Muscle of leg (tissue), 11 donors: ENCODE measurements around the gene RNU6-9. TPM values are rescaled to one million over a fixed set of nuclear protein-coding genes. Genes with fewer than 3 reads are reported as not detected.

Source experiments
- DNase-seq: peaks from one replicate; pipeline ENCODE4 v3.0.0; 2013
- H3K27ac ChIP-seq: one replicate; pipeline ENCODE4 v1.5.1; 2013; ENCODE audit warnings: mild to moderate bottlenecking, low read length, control low read depth
- H3K27me3 ChIP-seq: one replicate; pipeline ENCODE4 v1.6.1; 2013; ENCODE audit warnings: low read length; ENCODE audit not compliant: control insufficient read depth, insufficient read depth
- H3K36me3 ChIP-seq: one replicate; pipeline ENCODE4 v1.6.1; 2013; ENCODE audit warnings: low read length; ENCODE audit not compliant: control insufficient read depth, insufficient read depth
- H3K4me1 ChIP-seq: one replicate; pipeline ENCODE4 v1.6.1; 2013; ENCODE audit warnings: low read length; ENCODE audit not compliant: control insufficient read depth, insufficient read depth
- H3K4me3 ChIP-seq: one replicate; pipeline ENCODE4 v1.5.1; 2013; ENCODE audit warnings: low read length, control low read depth
- H3K9me3 ChIP-seq: replicated peaks from 2 replicates; pipeline ENCODE4 v1.6.1; 2013; ENCODE audit warnings: low read depth, low read length; ENCODE audit not compliant: control insufficient read depth
- WGBS: methylation state at CpG from one replicate; pipeline ENCODE4 v1.1.5; 2013; ENCODE audit warnings: missing lambda C conversion rate; ENCODE audit not compliant: insufficient coverage; 5-methylcytosine and 5-hydroxymethylcytosine counted together
- polyA plus RNA-seq, 8 donors: library from polyadenylated mRNA; unstranded; fragments of 120-200 nt; gene quantifications; one replicate each; pipeline versions ENCODE4 v1.2.1 to v1.2.3, GENCODE V29; 2013; ENCODE audit warnings: inconsistent platforms in 1 of 8, low replicate concordance in 1 of 8; ENCODE audit not compliant: insufficient read length in 8 of 8, insufficient read depth in 1 of 8
- total RNA-seq: library from RNA; stranded (reverse); fragments of 120-200 nt; gene quantifications from one replicate; pipeline ENCODE4 v1.2.4, GENCODE V29; 2013

Gene RNU6-9
- total and polyA plus RNA-seq, 9 donors = not detected

DNA sequence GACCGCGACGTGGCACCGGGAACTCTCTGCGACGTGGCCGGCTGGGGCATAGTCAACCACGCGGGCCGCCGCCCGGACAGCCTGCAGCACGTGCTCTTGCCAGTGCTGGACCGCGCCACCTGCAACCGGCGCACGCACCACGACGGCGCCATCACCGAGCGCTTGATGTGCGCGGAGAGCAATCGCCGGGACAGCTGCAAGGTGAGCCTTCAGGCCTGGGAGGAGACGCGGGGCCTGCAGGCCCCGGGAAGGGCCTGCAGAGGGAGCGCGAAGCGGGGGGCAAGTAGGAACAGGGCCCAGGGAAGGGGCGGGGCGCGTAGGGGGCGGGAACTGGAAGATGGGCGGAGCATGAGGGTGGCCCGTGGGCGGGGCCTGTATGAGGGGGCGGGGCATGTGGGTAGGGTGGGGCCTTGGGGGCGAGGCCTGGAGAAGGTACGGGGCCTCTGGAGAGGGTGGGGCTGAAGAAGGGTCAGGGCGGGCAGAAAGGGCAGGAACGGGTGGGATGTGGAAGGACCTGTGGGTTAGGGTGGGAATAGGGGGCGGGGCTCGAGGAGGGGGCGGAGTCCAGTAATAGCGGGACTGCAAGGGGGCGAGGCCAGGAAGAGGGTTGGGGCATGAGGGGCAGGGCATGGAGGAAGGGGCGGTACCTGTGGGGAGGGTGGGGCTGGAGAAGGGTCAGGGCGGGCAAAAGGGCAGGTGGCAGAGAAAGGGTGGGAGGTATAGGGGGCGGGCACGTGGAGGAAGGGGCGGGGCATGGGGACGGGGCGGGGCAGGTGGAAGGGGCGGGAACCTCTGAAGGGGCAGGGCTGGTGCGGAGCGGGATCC, 31.3 kb upstream of the RNU6-9 start:
- H3K27me3 ChIP-seq = peaks cover 57% of the 10 kb centered on the region
- DNase-seq = peak; percentile 36
- WGBS = 14% methylated on average over 48 of the region's 60 CpGs

DNA sequence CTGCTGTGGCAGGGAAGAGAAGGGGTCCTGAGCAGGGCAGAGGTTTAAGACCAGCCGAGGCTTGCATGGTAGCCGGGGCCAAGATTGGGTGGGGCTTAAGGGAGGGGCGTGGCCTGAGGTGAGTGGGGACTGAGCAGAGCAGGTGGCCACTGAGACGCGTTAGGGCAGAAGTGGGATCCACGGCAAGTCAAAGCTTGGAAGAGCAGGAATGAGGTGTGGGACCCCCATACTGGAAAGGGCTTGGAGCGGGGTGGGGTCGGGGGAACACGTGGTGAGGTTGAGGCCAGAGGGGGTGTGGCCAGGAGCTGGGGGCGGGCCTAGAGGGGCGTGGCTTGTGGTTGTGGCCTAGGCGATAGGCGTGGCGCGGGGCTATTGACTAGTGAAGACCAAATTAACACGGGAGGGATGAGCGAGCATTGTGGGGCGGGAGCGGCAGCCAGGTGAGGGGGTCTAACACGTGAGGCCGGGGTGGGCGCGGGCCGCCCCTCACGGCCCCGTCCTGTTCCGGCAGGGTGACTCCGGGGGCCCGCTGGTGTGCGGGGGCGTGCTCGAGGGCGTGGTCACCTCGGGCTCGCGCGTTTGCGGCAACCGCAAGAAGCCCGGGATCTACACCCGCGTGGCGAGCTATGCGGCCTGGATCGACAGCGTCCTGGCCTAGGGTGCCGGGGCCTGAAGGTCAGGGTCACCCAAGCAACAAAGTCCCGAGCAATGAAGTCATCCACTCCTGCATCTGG, 30.5 kb upstream of the RNU6-9 start:
- no peak overlapping the region for H3K27ac ChIP-seq
- no peak overlapping the region for H3K4me3 ChIP-seq
- 15% methylated on average over 47 of the region's 48 CpGs for WGBS
- no peaks in the 10 kb centered on the region for H3K9me3 ChIP-seq
- peaks cover 15% of the 10 kb centered on the region for H3K4me1 ChIP-seq
- DNase-seq = peak; percentile 61
- peaks cover 53% of the 10 kb centered on the region for H3K27me3 ChIP-seq
- H3K36me3 ChIP-seq = peaks cover 6% of the 10 kb centered on the region

More for the DNA sequence above, 31.3 kb upstream of the RNU6-9 start:
- H3K36me3 ChIP-seq = peaks cover 1% of the 10 kb centered on the region
- H3K4me1 ChIP-seq = peaks cover 13% of the 10 kb centered on the region
- no peaks in the 10 kb centered on the region for H3K9me3 ChIP-seq
- no peak overlapping the region for H3K4me3 ChIP-seq
- no peak overlapping the region for H3K27ac ChIP-seq

DNA sequence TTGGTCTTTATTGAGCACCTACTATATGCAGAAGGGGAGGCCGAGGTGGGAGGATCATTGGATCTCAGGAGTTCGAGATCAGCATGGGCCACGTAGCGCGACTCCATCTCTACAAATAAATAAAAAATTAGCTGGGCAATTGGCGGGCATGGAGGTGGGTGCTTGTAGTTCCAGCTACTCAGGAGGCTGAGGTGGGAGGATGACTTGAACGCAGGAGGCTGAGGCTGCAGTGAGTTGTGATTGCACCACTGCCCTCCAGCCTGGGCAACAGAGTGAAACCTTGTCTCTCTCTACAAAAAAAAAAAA, 30.0 kb upstream of the RNU6-9 start:
- H3K9me3 ChIP-seq = no peaks in the 10 kb centered on the region
- peaks cover 11% of the 10 kb centered on the region for H3K36me3 ChIP-seq
- peaks cover 16% of the 10 kb centered on the region for H3K4me1 ChIP-seq
- WGBS = no CpG with 5 or more reads among the region's 7 CpGs
- H3K27me3 ChIP-seq = peaks cover 50% of the 10 kb centered on the region
- DNase-seq = no peak
- no peak overlapping the region for H3K27ac ChIP-seq
- no peak overlapping the region for H3K4me3 ChIP-seq

DNA sequence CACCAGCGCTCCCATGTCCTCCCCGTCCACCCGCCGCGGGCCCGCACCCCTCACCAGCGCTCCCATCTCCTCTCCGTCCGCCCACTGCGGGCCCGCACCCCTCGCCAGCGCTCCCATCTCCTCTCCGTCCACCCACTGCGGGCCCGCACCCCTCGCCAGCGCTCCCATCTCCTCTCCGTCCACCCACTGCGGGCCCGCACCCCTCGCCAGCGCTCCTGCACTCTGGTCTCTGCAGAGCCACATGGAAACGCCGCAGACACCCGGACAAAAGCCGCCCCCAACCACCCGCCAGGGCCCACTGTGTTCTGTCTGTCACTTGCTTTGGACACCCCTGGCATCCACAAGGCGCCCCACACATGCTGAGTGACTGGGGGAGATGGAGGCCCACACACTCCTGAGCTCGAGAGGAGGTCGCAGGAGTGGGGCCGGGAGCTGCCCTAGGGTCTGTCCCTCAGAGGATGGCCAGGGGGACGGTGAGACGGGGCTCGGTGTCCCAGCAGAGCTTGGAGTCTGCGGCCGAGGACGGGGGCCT, 26.4 kb upstream of the RNU6-9 start:
- H3K4me3 ChIP-seq = no peak overlapping the region
- no peak overlapping the region for H3K27ac ChIP-seq
- peaks cover 18% of the 10 kb centered on the region for H3K27me3 ChIP-seq
- peaks cover 24% of the 10 kb centered on the region for H3K4me1 ChIP-seq
- peaks cover 43% of the 10 kb centered on the region for H3K36me3 ChIP-seq
- no peaks in the 10 kb centered on the region for H3K9me3 ChIP-seq
- WGBS = 65% methylated on average over 29 of the region's 38 CpGs
- DNase-seq = no peak

DNA sequence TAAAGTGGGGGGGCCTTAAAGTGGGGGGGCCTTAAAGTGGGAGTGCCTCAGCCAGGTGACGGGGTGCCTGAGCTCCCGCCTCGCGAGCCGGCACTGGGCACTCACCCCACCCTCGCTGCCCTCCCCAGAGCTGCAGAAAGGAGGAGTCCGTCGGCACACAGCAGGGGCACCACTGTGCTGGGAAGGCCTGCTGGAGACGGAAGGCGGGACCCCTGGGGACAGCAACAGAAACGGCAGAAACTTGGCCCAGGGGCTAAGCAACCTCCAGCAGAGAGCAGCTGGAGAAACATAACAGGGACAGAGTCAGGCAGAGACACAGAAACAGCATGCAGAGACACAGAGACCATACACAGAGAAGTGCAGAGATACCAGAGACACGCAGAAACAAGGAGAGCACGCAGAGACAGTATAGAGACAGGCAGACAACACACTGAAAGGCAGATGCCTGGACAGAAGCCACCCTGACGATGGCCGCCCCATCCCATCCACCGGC, 25.9 kb upstream of the RNU6-9 start:
- Histone ChIP-seq H3K4me3 (no peak overlapping the region), H3K27ac (no peak overlapping the region), H3K4me1 (peaks cover 24% of the 10 kb centered on the region), H3K36me3 (peaks cover 48% of the 10 kb centered on the region), H3K9me3 (no peaks in the 10 kb centered on the region), H3K27me3 (peaks cover 14% of the 10 kb centered on the region)
- peak; percentile 67 for DNase-seq
- 48% methylated on average over 6 of the region's 16 CpGs for WGBS

DNA sequence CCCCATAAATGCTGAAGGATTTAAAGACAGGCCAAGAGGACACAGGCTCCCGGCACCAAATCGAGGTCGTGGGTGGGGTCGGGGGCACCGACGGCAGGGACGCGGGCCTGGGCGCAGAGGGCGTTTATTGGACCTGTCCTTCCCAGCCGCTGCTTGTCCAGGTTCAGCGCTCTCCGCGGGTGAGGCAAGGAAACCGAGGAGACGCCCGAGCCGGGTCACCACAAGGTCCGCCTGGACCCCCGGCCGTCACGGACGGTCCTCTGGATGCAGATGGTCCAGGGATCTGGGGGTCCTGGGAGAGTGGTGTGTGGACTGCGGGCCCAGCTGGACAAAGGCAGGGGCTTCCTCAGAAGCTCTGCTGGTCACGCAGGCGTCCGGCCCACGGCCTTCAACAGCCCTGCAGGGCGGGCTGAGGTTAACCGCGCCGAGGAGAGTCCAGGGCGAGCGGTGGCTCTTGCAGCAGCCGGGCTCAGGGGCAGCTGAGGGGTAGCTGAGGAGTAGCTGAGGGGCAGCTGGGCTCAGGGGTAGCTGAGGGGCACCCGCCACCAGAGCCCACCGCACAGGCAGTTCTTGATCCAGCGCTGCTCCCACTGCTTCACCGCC, 25.3 kb upstream of the RNU6-9 start:
- Histone ChIP-seq H3K4me3 (no peak overlapping the region), H3K4me1 (peaks cover 20% of the 10 kb centered on the region), H3K27me3 (peaks cover 8% of the 10 kb centered on the region), H3K9me3 (no peaks in the 10 kb centered on the region), H3K36me3 (peaks cover 49% of the 10 kb centered on the region), H3K27ac (no peak overlapping the region)
- WGBS = 92% methylated on average over 39 of the region's 39 CpGs
- DNase-seq = no peak

DNA sequence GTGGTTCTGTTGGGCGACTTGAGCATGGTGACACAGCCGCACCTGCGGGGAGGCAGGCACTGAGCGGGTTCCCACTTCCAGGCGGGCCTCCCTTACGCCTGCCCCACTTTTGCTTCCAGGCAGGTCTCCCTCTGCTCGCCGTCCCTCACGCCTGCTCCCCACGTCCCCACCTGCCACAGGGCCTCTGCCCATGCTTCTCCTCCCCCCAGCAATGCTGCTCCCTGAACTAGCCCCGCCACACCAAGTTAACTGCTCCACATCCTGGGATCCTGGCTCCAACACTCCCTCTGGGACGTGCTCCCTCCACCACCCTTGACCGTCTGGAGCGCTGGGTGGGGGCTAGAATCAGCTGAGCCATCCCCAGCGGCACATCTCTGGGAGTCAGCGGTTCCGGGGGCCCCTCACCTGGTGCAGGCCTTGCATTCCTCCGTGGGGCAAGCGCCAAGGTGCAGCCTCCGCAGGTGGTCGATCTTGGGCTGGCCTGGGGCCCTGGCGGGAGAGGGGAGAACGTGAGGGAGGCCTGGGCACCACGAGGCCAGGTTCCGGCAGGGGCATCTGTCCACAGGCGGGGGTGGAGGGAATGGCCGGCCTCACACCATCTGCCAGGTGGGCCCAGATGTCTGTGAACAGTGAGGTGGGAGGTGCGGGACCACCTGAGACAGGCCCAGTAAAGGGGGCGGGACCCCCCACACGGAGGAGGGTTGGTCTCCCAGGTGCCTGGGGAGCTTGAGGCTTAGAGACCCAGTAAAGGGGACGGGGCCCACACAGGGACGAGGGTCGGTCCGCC, 24.6 kb upstream of the RNU6-9 start:
- H3K9me3 ChIP-seq = no peaks in the 10 kb centered on the region
- H3K4me3 ChIP-seq = no peak overlapping the region
- H3K4me1 ChIP-seq = peaks cover 20% of the 10 kb centered on the region
- peak overlapping the region; percentile 16 for H3K27ac ChIP-seq
- no peak for DNase-seq
- peaks cover 53% of the 10 kb centered on the region for H3K36me3 ChIP-seq
- peaks cover 1% of the 10 kb centered on the region for H3K27me3 ChIP-seq
- WGBS = 89% methylated on average over 34 of the region's 34 CpGs

DNA sequence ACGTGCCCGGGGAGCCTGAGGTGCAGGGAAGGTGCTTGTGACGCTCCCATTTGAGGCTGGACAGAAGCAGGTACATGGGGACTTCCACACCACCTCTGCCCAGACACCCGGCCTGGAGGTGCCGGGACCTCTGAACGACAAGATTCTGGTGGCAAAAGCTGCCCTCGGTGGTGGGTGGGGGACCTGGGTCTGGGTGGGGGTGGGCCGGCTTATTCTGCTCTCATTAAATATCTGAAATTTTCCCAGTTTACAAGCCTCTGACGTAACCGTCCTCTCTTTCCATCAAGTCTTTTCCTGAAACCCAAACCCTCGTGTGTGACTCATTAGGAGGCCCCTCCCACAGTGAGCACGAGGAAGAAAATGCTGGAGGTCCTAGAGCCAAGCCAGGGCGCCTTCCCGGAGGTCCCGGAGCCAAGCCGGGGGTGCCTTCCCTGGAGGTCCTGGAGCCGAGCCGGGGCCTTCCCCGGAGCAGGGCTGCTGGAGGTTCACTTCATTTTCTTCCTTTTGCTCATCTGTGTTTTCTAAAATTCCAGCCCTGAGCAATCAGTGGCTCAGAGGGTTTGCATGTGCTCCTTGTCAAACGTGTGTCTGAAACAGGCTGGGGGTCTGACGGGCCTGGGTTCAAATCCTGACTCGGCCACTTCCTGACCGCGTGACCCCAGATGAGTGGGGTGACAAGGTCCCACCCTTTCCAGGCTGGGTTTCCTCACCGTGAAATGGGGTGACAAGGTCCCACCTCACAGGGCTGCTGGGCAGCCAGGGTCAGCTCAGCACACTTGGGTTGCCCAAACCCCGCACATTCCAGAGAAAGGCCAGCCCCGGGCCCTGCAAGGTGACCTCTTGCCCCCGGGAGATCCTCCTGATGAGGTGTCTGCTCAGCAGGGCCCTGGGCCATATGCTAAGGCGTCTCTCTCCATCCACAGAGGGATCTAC, 23.8 kb upstream of the RNU6-9 start:
- peak overlapping the region; percentile 71 for H3K27ac ChIP-seq

DNA sequence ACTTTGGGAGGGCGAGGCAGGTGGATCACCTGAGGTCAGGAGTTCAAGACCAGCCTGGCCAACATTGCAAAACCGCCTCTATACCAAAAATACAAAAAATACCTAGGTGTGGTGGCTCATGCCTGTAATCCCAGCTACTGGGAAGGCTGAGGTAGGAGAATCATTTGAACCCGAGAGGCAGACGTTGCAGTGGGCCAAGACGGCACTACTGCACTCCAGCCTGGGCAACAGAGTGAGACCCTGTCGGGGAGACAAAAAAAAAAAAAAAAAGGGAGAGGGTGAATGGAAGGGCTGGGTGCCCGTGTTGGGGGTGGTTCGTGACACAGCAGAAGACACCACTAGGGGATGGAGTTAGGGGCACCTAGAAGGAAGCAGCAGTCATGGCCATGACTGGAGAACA, 23.0 kb upstream of the RNU6-9 start:
- Histone ChIP-seq H3K4me3 (no peak overlapping the region), H3K9me3 (no peaks in the 10 kb centered on the region), H3K4me1 (peaks cover 21% of the 10 kb centered on the region), H3K27ac (no peak overlapping the region), H3K27me3 (no peaks in the 10 kb centered on the region), H3K36me3 (peaks cover 67% of the 10 kb centered on the region)
- WGBS = 84% methylated on average over 5 of the region's 8 CpGs
- no peak for DNase-seq

More for the DNA sequence above, 23.8 kb upstream of the RNU6-9 start:
- no peaks in the 10 kb centered on the region for H3K27me3 ChIP-seq
- H3K4me1 ChIP-seq = peaks cover 20% of the 10 kb centered on the region
- H3K9me3 ChIP-seq = no peaks in the 10 kb centered on the region
- 50% methylated on average over 24 of the region's 29 CpGs for WGBS
- H3K4me3 ChIP-seq = no peak overlapping the region
- peaks cover 60% of the 10 kb centered on the region for H3K36me3 ChIP-seq
- DNase-seq = peak; percentile 93
